Measurements from ENCODE around the gene TAS2R10.

The TAS2R10 gene

DNA sequence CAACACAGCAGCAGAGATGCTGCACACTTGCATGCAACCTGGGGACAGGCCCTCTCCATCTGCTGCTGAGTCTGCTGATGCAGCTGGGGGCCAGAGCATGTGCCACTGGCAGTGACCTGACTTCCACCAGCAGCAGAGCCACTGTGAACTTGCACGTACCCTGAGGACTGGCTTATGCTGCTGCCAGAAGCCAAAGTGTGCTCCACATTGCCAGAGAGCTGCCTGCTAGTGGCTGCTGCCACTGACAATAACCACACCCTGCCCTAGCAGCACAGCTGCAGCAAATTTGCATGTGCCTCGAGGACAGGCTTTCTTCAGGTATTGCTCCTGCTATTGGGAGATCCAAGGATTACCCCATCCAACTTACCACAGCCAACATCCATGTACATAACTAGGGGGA is 27.6 kb upstream of the TAS2R10 start:
- no peaks in the 10 kb centered on the region for H3K36me3 ChIP-seq (ENCODE audit: control insufficient read depth, low read length)
- no peaks in the 10 kb centered on the region for H3K4me1 ChIP-seq (ENCODE audit: control insufficient read depth, low read length)
- H3K27me3 ChIP-seq (ENCODE audit: control insufficient read depth, low read length) = no peaks in the 10 kb centered on the region
- H3K4me2 ChIP-seq (ENCODE audit: low read length) = no peak overlapping the region
- no peaks in the 10 kb centered on the region for H3K79me2 ChIP-seq (ENCODE audit: control insufficient read depth, low read length)
- H4K20me1 ChIP-seq (ENCODE audit: control insufficient read depth, insufficient read depth, low read depth, low read length) = no peaks in the 10 kb centered on the region
- peaks cover 4% of the 10 kb centered on the region; the same call in 1 of the 2 replicates for H3K9me3 ChIP-seq (ENCODE audit: control insufficient read depth, insufficient read depth, low read length)
- H3K27ac ChIP-seq (ENCODE audit: low read depth, low read length) = no peak overlapping the region
- H3F3A ChIP-seq (ENCODE audit: control insufficient read depth, insufficient read depth) = no peaks in the 10 kb centered on the region
- H3K9me2 ChIP-seq (replicated peaks; ENCODE audit: control insufficient read depth, low read length) = no peaks in the 10 kb centered on the region
- no peak overlapping the region for H3K4me3 ChIP-seq (ENCODE audit: low read length)
- TF ChIP-seq CTCF (IDR thresholded peaks at IDR 0.05; ENCODE audit: low read depth, low read length, poor library complexity, severe bottlenecking) = no peak
- TF ChIP-seq EZH2phosphoT487 (IDR thresholded peaks at IDR 0.05; ENCODE audit: borderline replicate concordance, low read length) = no peak

DNA sequence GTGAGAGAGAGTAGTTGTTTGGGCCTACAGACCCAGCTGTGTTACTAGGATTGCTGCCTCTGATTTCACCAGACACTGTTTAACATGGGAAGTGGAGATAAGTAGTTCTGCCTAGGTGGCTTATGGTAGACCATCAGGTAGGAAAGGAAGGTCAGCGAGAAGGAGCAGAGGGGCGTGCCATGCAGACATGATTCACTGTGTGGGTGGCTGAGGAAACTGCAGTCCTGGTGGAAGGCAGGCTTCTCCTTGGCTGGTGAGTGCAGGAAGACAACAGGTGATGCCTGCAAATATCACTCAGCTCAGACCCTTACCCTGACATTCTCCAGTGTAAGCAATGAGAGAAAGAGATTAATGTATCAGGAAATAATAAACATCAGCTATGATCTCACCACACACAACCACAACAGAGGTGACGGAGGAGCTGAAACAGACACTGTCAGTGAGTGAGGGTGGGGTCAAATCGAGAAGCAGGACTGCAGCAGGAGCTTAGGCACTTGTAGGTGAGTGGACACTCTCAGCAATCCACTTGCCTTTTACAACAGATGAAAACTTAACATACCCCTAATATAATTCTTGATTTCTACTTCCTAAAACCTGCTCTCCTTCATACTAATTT is 25.2 kb upstream of the TAS2R10 start:
- no peaks in the 10 kb centered on the region for H3K27me3 ChIP-seq (ENCODE audit: control insufficient read depth, low read length)
- TF ChIP-seq EZH2phosphoT487 (IDR thresholded peaks at IDR 0.05; ENCODE audit: borderline replicate concordance, low read length) = no peak
- no peak for TF ChIP-seq CTCF (IDR thresholded peaks at IDR 0.05; ENCODE audit: low read depth, low read length, poor library complexity, severe bottlenecking)
- no peaks in the 10 kb centered on the region for H3K79me2 ChIP-seq (ENCODE audit: control insufficient read depth, low read length)
- H3K9me2 ChIP-seq (replicated peaks; ENCODE audit: control insufficient read depth, low read length) = no peaks in the 10 kb centered on the region
- H3F3A ChIP-seq (ENCODE audit: control insufficient read depth, insufficient read depth) = no peaks in the 10 kb centered on the region
- H4K20me1 ChIP-seq (ENCODE audit: control insufficient read depth, insufficient read depth, low read depth, low read length) = no peaks in the 10 kb centered on the region
- H3K4me3 ChIP-seq (ENCODE audit: low read length) = no peak overlapping the region
- no peak overlapping the region for H3K27ac ChIP-seq (ENCODE audit: low read depth, low read length)
- H3K9me3 ChIP-seq (ENCODE audit: control insufficient read depth, insufficient read depth, low read length) = peaks cover 4% of the 10 kb centered on the region; the same call in 1 of the 2 replicates
- H3K36me3 ChIP-seq (ENCODE audit: control insufficient read depth, low read length) = no peaks in the 10 kb centered on the region
- H3K4me1 ChIP-seq (ENCODE audit: control insufficient read depth, low read length) = no peaks in the 10 kb centered on the region
- no peak overlapping the region for H3K4me2 ChIP-seq (ENCODE audit: low read length)

DNA sequence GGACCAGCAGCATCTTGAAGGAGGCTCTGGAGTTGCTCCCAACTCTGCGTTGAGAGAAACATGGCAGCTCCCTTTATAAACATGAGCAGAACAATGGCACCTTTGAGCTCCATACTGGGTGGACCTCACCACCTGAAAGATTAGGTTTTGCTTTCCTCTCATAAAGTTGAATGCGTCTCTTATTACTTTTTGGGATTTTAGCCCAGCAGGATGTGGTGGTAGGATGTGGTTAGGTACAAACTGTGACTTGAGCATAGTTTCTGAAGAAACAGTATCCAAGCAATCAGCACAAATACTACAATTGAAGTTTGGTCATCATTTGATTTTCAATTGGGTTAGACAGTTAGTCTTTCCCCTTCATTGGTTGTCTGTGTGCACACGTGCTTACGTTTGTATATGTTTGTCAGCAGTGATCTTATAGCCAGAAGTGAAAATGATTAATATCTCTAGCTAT is 23.3 kb upstream of the TAS2R10 start, which contains the start of gene PRR4:
TSS of gene PRR4 (minus strand) at position 51 of the 454 bp plus-strand sequence. CDS start at position 13, 38 bp downstream.
- Histone ChIP-seq H3K9me3 (ENCODE audit: control insufficient read depth, insufficient read depth, low read length) (no peaks in the 10 kb centered on the region), H3K27ac (ENCODE audit: low read depth, low read length) (no peak within 1 kb of the TSS), H3K27me3 (ENCODE audit: control insufficient read depth, low read length) (no peaks in the 10 kb centered on the region), H3K4me1 (ENCODE audit: control insufficient read depth, low read length) (no peaks in the 10 kb centered on the region), H3F3A (ENCODE audit: control insufficient read depth, insufficient read depth) (no peaks in the 10 kb centered on the region), H4K20me1 (ENCODE audit: control insufficient read depth, insufficient read depth, low read depth, low read length) (no peaks in the 10 kb centered on the region), H3K79me2 (ENCODE audit: control insufficient read depth, low read length) (no peaks in the 10 kb centered on the region), H3K4me3 (ENCODE audit: low read length) (no peak within 1 kb of the TSS), H3K36me3 (ENCODE audit: control insufficient read depth, low read length) (no peaks in the 10 kb centered on the region), H3K4me2 (ENCODE audit: low read length) (no peak within 1 kb of the TSS), H3K9me2 (replicated peaks; ENCODE audit: control insufficient read depth, low read length) (no peaks in the 10 kb centered on the region)
- TF ChIP-seq CTCF (IDR thresholded peaks at IDR 0.05; ENCODE audit: low read depth, low read length, poor library complexity, severe bottlenecking) = no peak

All from DOHH2 (cell line).